GM23248 (cell line): ENCODE data around the gene SGPP2.

ENCODE experiments used
- EZH2 ChIP-seq: fragments of 200-600 bp; sonication (generic); IDR thresholded peaks from 2 replicates; pipeline ENCODE4 v1.6.1; 2018; ENCODE audit warnings: antibody characterized with exemption, mild to moderate bottlenecking; ENCODE audit not compliant: insufficient read depth, poor library complexity, severe bottlenecking
- EZH2phosphoT487 ChIP-seq: fragments of 200-600 bp; sonication (generic); IDR thresholded peaks from 2 replicates; pipeline ENCODE4 v1.6.1; 2018; ENCODE audit warnings: antibody characterized with exemption, moderate library complexity, mild to moderate bottlenecking, low read depth; ENCODE audit not compliant: insufficient read depth

GRCh38 chr2:222495388-222495787 lies 71.0 kb downstream of the SGPP2 start:
- no peak for TF ChIP-seq EZH2
- TF ChIP-seq EZH2phosphoT487 = no peak
